Lung microvascular endothelial cell (primary cell): Measurements from ENCODE around the gene HADHA. TPM values are rescaled to one million over a fixed set of nuclear protein-coding genes. Genes with fewer than 3 reads are reported as not detected.
"Not testable (repeated sequence)": the region's sequence is repeated elsewhere in the genome, so short reads cannot be mapped to it uniquely, and the experiment has no call there.

Experiments
- DNase-seq, 2 donors: peaks; one replicate each; pipeline versions ENCODE4 v3.0.0 to v3.0.0-alpha.2; 2010; ENCODE audit warnings: low read depth in 2 of 2
- total RNA-seq: library from RNA; depleted of rRNA; stranded (reverse); fragments of >200 nt; gene quantifications from 2 replicates; pipeline ENCODE4 v1.2.1, GENCODE V29; 2014

HADHA gene
- total RNA-seq = 130 and 150 TPM in 2 replicates

DNA sequence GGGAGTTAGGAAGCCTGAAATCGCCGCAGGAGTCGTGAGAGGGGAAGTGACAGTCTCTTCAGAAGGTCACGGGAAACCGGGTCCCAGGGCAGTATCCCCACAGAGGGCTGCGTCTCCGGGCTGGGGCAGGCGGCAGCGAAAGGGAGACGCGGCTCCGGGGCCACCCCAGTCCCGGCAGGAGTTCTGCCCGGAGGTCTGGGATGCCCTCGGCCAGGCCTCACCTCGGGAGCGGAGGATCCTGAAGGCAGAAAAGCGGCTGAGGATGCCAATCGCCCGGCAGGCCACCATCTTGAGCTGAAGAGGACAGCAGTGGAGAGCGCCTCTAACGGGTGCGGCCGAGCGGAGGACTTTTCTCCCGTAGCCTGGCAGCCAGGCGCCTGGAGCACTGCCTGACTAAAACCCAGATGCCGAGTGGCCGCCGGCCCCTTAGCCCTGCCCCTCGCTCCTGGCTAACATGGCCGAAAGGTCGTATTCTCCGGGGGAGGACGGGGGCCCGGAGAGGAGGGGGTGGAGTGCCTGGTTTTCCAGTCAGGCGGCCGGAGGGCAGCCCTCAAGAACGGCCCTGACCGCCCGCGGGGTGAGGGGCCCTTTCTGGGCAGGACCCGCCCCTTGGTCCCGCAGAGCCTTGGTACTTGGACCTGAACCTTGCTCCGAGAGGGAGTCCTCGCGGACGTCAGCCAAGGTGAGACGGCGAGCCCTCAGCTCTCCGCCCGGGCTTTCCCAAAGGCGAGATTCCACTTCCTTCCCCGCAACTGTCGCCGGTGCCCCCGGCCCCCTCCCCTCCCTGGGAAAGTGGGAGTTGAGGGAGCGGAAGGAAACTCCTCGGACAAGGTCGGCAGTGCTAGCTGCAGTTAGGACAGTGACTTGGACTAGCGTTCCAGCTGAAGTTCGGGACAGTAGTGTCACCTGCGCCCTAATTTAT lies at the start of gene HADHA, which contains the start of gene HADHB:
Gene HADHA, minus strand, starts transcription at position 324 of the 922 bp plus-strand sequence. Its CDS starts 36 bp downstream, at position 288.
Gene HADHB, plus strand, starts transcription at position 631 of the 922 bp plus-strand sequence. CDS start 9,316 bp downstream, outside the sequence.
- peak; percentile 87 to 90 for DNase-seq

DNA sequence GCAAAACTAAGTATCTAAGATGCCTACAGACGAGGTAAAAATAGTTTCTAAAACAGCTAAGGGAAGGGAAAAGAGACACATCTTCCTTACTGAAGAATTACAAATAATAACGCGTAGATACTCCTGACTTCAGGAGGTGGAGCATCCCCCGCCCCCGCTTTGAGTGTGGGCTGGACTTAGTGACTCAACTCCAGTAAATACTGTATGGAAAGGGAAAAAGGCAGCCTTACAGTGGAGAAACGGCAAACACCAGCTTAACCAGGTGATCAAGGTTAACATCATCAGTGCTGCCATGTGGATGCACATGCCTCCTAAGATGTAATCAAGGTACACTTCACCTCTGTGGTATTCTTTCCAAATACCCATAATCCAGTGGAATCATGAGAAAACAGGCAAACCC lies 48.2 kb upstream of the HADHA start:
- peak in 1 of 2 donors; percentile 22 for DNase-seq

DNA sequence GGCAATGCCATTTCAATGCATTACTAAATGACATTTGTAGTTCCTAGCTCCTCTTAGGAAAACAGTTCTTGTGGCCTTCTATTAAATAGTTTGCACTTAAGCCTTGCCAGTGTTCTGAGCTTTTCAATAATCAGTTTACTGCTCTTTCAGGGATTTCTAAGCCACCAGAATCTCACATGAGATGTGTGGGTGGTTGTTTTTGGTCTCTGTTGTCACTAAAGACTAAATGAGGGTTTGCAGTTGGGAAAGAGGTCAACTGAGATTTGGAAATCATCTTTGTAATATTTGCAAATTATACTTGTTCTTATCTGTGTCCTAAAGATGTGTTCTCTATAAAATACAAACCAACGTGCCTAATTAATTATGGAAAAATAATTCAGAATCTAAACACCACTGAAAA lies 45.6 kb upstream of the HADHA start:
- DNase-seq = no peak

DNA sequence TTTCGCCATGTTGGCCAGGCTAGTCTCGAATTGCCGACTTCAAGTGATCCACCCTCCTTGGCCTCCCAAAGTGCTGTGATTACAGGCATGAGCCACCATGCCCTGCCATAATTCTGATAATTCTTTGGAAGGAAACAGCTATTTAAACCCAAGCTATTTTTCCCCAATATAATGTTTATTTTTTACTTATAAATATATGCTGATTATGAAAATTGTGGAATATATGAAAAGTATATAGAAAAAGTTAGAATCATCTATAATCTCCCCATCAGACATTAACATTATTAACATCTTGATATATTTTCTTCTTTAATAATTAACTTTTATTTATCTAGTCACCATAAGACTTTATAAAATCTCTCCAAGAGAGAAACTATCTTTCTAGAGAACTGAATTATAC lies 41.5 kb upstream of the HADHA start:
- no peak for DNase-seq

DNA sequence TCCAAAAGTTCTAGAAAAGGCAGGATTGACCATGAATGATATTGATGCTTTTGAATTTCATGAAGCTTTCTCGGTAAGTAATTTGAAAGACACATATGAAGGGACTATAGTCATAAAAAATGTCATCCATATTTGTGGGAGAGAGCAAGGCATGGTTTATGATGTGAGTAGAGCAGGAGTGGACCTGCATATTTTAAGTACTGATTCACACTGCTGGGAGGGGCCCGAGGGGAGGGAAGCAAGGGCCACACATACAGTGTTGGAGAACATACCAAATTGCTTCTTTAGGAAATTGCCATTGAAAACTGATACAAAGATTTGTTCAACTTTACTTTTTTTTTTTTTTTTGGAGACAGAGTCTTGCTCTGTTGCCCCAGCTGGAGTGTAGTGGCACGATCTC lies 39.7 kb upstream of the HADHA start:
- no peak for DNase-seq

DNA sequence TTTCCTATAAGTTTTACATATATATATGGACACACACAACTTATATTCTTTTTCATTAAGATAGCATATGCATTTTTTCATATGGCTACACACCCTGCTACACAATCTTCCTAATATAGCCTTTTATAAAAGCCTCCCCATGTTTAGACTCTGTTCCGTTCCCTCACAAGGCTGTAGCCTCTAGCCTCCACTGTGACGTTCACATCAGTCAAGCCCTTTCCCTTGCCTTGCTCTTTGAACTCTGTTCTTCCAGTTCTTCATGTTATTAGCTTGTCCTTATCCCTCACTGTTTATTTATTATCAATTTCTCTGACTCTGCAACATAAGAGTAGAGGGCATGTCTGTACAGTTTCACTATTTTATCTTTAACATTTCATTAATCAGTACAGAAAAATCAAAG lies 39.2 kb upstream of the HADHA start:
- no peak for DNase-seq

DNA sequence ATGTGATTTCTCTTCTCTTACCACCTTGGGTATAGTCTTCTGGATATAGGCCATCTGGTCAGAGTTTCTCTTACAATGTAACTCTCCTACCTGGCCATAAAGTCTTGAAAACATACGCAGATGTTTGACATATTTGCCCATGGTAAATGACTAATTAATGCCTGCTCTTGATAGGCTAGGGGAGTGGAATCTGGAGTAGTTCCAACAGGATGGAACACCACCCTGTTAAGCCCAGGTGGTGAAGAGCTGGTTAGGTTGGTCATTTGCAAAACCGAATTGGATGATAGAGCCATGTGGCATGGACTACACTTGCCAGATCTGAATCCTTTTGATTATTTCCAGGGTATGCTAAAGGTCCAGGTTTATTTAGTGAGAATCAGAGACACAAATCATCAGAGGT lies 36.8 kb upstream of the HADHA start:
- DNase-seq = no peak

DNA sequence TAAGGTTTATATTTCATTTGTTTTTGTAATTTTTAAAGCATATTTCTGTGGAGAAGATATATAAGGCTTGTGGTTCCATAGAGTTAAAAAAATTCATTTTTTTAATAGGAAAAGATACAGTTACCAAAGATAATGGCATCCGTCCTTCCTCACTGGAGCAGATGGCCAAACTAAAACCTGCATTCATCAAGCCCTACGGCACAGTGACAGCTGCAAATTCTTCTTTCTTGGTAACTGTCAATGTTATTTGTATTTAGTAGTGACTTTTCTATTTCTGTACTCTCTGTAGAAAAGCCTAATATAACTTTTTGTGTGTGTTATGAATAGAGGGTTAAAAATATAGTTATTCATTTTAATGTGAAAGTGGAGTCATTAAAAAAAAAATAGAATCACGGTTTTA lies 35.5 kb upstream of the HADHA start:
- DNase-seq = no peak

DNA sequence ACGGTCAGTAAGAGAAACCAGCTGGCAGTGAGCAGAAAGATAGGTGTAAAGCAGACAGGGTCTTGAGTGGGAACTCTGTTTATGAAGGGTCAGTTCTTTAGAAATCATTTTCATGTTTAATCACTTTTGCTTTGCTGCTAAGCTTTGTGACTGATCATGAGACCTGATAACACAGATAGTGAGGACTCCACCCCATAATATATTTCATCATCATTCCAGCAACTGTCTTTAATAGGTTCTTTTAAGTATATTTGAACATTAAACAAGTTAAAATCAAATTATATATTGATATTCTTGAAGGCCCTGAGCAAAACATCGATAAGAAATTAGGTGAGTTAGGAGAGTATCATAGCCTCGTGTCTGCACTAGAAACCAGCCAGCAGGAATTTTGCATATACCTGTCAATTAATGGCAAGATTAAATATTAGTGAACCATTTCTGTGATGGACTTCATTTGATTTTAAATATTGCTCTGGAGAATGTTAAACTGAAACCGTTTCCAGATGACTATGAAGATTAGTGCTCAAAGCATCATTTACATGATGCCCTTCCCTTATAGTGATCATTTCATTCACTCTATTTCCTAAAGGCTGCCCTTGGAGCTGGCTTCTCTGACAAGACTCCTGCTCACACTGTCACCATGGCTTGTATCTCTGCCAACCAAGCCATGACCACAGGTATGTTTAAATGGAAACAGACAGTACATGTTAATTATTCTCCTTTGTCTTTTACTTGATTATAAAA lies 32.2 kb upstream of the HADHA start:
- DNase-seq = no peak

DNA sequence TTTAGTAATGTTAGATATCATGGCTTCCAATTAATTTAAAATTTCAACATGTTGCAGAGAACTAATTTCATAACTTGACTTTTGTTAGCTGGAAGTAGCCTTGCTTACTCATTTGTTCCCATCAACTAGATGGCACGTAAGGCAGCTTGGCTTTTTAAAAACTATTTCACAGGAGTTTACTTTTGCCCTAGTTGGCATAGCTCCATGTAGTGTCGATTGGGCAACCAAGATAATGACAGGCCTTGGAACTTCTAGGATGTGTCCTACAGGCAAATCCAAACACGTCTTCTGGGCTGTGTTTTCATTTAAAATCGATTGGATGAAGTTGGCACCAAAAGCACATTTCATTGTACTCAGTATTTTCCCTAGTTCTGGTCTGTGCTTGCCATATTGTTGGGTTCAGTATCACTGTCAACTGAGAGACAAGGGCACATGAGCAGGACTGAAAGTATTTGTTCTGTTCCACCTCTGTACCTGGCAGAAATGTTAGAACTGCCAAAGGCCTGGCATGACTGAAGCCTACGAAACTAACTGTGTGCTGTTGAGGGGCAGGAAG lies 29.7 kb upstream of the HADHA start:
- peak; percentile 83 to 88 for DNase-seq

DNA sequence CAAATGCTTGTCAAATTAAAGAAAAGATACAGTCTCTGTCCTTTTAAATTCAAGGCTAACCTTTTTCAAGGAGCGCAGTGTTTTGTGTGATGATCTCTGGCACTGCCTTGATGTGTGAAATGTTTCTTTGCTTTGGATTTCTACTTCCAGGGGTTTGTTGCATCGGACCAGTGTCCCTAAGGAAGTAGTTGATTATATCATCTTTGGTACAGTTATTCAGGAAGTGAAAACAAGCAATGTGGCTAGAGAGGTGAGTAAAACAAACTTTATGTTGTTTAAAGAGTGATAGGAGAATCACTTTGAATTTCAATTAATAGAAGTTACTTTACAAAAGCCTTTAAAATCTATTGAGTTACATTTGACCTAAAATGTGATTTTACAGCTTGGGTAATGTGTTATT lies 29.1 kb upstream of the HADHA start:
- peak; percentile 13 to 22 for DNase-seq

DNA sequence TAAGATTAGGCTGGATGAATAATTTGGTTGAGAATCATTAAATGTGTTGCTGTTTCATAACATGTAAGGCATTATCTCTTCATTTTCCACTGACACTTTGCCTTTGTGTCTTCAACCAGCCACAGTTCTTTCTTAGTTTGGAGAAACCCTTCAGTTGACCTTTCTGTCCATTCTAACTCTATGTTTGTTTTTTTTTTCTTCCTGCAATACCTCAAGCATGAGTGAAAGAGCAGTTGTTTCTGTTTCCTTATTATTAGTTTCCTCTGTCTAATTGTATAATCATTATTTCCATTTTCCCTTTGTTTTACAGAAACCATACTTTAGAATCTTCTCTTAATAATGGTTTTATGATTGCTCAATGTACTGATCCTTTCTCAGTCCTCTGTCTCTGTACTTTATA lies 25.9 kb upstream of the HADHA start:
- no peak for DNase-seq

DNA sequence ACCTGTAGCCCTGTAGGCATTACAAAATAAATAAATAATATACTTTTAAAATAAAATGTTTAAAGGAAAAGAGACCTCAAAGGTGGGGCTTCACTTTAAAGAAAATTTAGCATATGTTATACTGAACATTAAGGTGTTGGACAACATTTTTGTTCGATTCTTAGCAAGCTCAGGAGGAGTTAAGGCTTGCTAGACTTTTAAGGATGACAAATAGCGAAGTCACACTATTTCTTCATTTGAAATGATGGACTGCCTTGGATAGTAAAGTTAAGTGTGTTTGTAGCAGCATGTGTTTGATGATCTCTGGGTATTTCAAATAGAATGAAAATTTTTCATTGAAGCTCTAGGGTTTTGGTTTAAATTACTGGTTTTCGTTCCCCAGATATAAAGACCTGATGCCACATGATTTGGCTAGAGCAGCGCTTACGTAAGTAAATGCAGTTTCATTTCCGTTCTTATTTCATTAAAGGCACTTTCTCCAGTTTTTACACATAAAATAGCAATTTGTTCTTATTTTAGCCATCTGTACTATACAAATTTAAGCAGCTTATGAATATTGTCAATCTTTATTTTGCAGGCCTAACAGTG lies 25.2 kb upstream of the HADHA start:
- DNase-seq = no peak

DNA sequence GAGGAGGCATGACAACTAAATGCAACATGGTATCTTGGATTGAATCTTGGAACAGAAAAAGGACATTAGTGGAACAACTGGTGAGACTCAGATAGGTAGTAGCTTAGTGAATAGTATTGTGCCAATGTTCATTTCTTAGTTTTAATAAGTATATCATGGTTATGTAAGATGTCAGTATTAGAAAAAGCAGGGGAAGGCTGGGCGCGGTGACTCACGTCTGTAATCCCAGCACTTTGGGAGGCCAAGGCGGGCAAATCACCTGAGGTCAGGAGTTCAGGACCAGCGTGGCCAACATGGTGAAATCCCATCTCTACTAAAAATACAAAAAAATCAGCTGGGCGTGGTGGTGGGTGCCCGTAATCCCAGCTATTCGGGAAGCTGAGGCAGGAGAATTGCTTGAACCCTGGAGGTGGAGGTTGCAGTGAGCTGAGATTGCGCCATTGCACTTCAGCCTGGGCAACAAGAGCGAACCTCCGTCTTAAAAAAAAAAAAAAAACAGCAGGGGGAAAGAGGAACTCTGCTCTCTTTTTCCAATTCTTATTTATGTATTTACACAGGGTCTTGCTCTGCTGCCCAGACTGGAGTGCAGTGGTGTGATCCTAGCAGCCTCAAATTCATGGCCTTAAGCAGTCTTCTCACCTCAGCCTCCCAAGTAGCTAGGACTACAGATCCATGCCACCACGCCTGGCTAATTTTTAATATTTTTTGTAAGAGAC lies 24.4 kb upstream of the HADHA start:
- DNase-seq = not testable (repeated sequence)

DNA sequence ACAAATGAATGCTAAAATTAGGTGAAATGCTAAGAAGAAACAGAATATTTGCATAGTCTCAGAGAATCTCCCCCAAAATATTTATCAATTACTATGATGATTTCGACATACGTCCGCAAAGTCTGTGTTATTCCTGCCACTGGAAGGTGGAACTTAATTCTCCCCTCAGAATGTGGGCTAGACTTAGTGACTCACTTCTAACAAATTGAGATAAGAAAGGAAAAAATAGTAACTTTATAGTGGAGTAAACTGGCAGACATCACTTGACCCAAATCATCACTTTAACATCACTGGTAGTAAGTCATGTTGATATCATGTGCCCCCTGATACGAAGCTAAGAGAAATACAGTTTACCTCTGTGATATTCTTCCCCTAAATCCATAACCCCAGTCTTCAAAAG lies 23.8 kb upstream of the HADHA start:
- no peak for DNase-seq

DNA sequence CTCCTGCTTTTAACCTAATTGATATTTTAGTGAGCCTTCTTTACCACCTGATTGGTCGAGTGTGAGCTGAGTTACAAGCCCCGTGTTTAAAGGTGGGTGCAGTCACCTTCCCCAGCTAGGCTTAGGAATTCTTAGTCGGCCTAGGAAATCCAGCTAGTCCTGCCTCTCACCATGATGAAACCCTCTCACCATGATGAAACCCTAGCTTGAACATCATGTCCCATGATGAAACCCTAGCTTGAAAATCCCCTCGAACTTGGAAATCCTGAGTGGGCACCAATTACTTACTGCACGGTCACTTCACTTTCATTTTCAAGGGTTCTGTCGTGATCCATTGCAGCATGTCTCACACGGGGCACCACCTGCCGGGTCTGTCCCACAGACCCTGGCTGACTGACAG lies 14.4 kb upstream of the HADHA start:
- DNase-seq = not testable (repeated sequence)

DNA sequence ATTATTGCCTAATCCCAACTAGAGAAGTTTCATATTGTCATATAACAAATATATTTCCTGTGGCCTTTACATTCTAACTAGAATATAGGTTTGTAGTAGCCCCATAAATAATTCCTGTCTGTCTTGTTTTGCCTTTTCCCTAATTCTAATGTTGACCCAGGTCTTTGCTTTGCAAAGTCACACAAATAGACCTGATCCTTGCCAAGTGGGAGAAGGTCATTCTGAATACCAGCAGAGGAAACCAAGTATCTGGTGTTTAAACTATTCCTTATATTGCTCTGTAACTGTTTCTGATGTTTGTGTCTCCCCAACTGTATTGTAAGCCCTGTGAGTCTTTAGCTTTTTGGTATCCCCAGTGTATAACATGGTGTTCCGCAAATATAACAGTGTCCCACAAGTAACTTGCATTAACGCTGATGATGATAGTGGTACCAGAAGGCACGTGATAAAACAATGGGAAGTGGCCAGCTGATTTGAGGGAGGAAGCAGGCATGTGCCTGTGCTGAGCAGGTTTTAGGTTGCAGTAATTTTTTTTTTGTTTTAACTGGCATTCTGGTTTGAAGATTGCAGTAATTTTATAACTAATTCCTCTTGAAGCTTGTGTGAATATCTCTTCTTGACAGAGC lies 11.4 kb upstream of the HADHA start:
- peak in 1 of 2 donors; percentile 82 for DNase-seq

DNA sequence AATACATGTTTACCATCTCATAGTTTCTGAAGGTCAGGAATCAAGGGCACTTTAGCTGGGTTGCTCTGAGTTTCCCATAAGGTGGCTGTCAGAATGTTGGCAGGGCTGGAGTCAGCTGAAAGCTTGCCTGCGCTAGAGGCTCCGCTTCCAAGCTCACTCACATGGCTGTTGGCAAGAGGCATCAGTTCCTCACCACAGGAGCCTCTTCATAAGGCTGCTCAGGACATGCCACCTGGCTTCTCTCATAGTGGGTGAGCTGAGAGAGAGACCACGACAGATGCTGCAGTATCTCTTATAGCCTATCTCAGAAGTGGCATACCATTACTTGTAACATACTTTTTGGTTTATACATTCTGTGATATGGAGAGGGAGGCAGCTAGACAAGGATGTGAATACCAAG lies 7.5 kb upstream of the HADHA start:
- DNase-seq = no peak

DNA sequence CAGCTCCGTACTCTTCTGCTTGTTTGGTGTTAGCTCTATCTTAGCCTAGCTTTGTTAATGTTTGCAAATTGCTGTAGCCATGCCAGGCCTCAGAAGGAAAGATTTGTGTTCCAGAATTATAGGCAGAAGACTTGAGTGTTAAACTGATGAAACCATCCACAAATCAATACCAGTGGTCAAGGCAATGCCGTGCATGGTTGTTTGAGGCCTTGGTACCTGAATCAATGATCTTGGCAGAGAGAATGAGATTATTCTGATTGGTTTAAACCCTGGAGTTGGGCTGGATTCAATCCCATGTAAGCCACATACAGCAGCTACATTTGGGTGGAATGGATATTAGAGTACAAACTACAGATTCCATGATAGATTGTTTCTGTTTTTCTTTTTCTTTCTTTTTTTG lies 5.2 kb upstream of the HADHA start:
- DNase-seq = no peak

DNA sequence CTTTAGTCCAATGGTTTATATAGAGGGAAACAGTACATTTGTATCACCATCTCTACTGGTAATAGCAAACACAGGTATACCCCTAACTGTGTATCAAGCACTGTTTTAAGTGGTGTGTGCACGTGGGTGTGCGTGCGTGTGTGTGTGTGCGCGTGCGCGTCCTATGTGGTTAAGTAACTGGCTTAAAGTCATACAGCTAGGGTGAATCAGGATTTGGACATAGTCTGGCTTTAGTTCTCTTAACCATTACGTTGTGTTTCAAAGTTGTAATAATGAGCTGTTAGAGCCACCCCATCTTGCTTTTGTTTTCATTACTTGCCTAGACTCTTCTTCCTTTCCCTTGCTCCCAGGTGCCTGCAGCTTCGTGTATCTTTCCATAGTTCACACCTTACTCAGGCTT lies 2.4 kb upstream of the HADHA start:
- peak; percentile 6 to 31 for DNase-seq

DNA sequence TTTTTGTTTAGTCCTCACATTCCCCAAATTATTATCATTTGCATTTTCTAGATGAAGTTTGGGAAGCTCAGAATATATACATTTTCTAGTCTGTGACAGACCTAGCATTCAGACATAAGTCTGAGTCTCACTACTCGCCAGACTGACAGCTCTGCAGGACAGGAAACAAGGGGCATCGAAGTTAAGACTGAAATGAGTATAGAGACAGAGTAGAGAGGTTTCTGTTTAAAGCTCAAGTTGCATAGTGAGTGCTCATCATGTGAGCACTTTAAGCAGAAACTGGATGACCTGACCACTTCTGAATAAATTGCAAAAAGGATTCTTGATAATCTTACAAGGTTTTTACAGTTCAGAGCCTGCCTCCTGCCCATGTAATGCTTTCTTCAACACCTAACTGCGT lies 1.4 kb upstream of the HADHA start:
- peak in 1 of 2 donors; percentile 37 for DNase-seq
